HAP-1 (cell line): ENCODE measurements around the gene MYCBP2.
"Not testable (repeated sequence)": the region's sequence is repeated elsewhere in the genome, so short reads cannot be mapped to it uniquely, and the experiment has no call there.

Source experiments
- DNase-seq, 2 experiments: peaks; one replicate each; pipeline ENCODE4 v3.0.0-alpha.2; 2016 to 2020; ENCODE audit warnings: low spot score in 2 of 2
- H3K27me3 ChIP-seq: fragments of 250-450 bp; sonication (Bioruptor Pico); 2 replicates; pipeline ENCODE4 v1.5.1; 2020; ENCODE audit warnings: low read depth, mild to moderate bottlenecking, moderate library complexity
- H3K36me3 ChIP-seq: fragments of 250-450 bp; sonication (Bioruptor Pico); replicated peaks from 2 replicates; pipeline ENCODE4 v1.5.1; 2020; ENCODE audit warnings: mild to moderate bottlenecking
- H3K4me1 ChIP-seq: fragments of 250-450 bp; sonication (Bioruptor Pico); 2 replicates; pipeline ENCODE4 v1.5.1; 2020; ENCODE audit warnings: mild to moderate bottlenecking
- H3K4me3 ChIP-seq: fragments of 250-450 bp; sonication (Bioruptor Pico); 2 replicates; pipeline ENCODE4 v1.5.1; 2020; ENCODE audit warnings: mild to moderate bottlenecking, moderate library complexity
- H3K9me3 ChIP-seq: fragments of 250-450 bp; sonication (Bioruptor Pico); 2 replicates; pipeline ENCODE4 v1.5.1; 2020; ENCODE audit warnings: mild to moderate bottlenecking, moderate library complexity
- in situ Hi-C: fragments of 300-500 bp; cut with MboI; formaldehyde crosslinking; loops from 3 replicates; pipeline ENCODE4 v1.14.3; 2020; ENCODE audit warnings: low sequenced_read_pairs, inconsistent platforms, mixed read lengths

Gene MYCBP2

GRCh38 chr13:77239312-77239711 lies 87.6 kb downstream of the MYCBP2 start:
- Histone ChIP-seq H3K36me3 (peaks cover 15% of the 10 kb centered on the region), H3K4me1 (no peaks in the 10 kb centered on the region), H3K27me3 (no peaks in the 10 kb centered on the region), H3K4me3 (no peak overlapping the region), H3K9me3 (no peaks in the 10 kb centered on the region)
- in situ Hi-C loops: no loop called here
- DNase-seq: no peak

- Histone ChIP-seq H3K4me1 (no peaks in the 10 kb centered on the region), H3K9me3 (no peaks in the 10 kb centered on the region), H3K4me3 (no peak overlapping the region), H3K36me3 (no peaks in the 10 kb centered on the region), H3K27me3 (no peaks in the 10 kb centered on the region)
- in situ Hi-C loops: no loop called here
- DNase-seq: no peak
These were observed 91.4 kb downstream of the MYCBP2 start for GRCh38 chr13:77235456-77236022.

GRCh38 chr13:77233159-77233558 lies 93.7 kb downstream of the MYCBP2 start:
- in situ Hi-C loops: no loop called here
- no peaks in the 10 kb centered on the region for H3K36me3 ChIP-seq
- no peak overlapping the region for H3K4me3 ChIP-seq
- H3K27me3 ChIP-seq: no peaks in the 10 kb centered on the region
- no peaks in the 10 kb centered on the region for H3K9me3 ChIP-seq
- DNase-seq: no peak
- H3K4me1 ChIP-seq: no peaks in the 10 kb centered on the region

- DNase-seq: no peak
- Histone ChIP-seq H3K9me3 (no peaks in the 10 kb centered on the region), H3K27me3 (no peaks in the 10 kb centered on the region), H3K36me3 (no peaks in the 10 kb centered on the region), H3K4me1 (no peaks in the 10 kb centered on the region), H3K4me3 (no peak overlapping the region)
- in situ Hi-C loops: no loop called here
These were observed 96.3 kb downstream of the MYCBP2 start for GRCh38 chr13:77230560-77230959.

- no peaks in the 10 kb centered on the region for H3K27me3 ChIP-seq
- in situ Hi-C loops: no loop called here
- H3K4me3 ChIP-seq: no peak overlapping the region
- H3K9me3 ChIP-seq: no peaks in the 10 kb centered on the region
- DNase-seq: no peak
- H3K36me3 ChIP-seq: no peaks in the 10 kb centered on the region
- no peaks in the 10 kb centered on the region for H3K4me1 ChIP-seq
These were observed 100.9 kb downstream of the MYCBP2 start for GRCh38 chr13:77225946-77226345.

- in situ Hi-C loops: no loop called here
- Histone ChIP-seq H3K27me3 (no peaks in the 10 kb centered on the region), H3K4me3 (no peak overlapping the region), H3K9me3 (no peaks in the 10 kb centered on the region), H3K36me3 (no peaks in the 10 kb centered on the region), H3K4me1 (no peaks in the 10 kb centered on the region)
- DNase-seq: no peak
These were observed 104.0 kb downstream of the MYCBP2 start for GRCh38 chr13:77222909-77223308.

GRCh38 chr13:77222000-77222690 lies 104.7 kb downstream of the MYCBP2 start:
- in situ Hi-C loops: no loop called here
- no peak for DNase-seq
- no peaks in the 10 kb centered on the region for H3K9me3 ChIP-seq
- H3K36me3 ChIP-seq: no peaks in the 10 kb centered on the region
- no peak overlapping the region for H3K4me3 ChIP-seq
- no peaks in the 10 kb centered on the region for H3K27me3 ChIP-seq
- H3K4me1 ChIP-seq: no peaks in the 10 kb centered on the region

- Histone ChIP-seq H3K4me3 (no peak overlapping the region), H3K36me3 (peaks cover 14% of the 10 kb centered on the region), H3K27me3 (no peaks in the 10 kb centered on the region), H3K4me1 (no peaks in the 10 kb centered on the region), H3K9me3 (no peaks in the 10 kb centered on the region)
- DNase-seq: no peak
- in situ Hi-C loops: no loop called here
These were observed 107.5 kb downstream of the MYCBP2 start for GRCh38 chr13:77219401-77219800.

- Histone ChIP-seq H3K36me3 (peaks cover 14% of the 10 kb centered on the region), H3K4me3 (no peak overlapping the region), H3K27me3 (no peaks in the 10 kb centered on the region), H3K4me1 (no peaks in the 10 kb centered on the region), H3K9me3 (no peaks in the 10 kb centered on the region)
- no peak for DNase-seq
- in situ Hi-C loops: no loop called here
These were observed 108.6 kb downstream of the MYCBP2 start for GRCh38 chr13:77218274-77218673.

GRCh38 chr13:77215543-77215942 lies 111.4 kb downstream of the MYCBP2 start:
- no peaks in the 10 kb centered on the region for H3K27me3 ChIP-seq
- no peak overlapping the region for H3K4me3 ChIP-seq
- H3K4me1 ChIP-seq: no peaks in the 10 kb centered on the region
- H3K9me3 ChIP-seq: no peaks in the 10 kb centered on the region
- H3K36me3 ChIP-seq: peaks cover 14% of the 10 kb centered on the region
- DNase-seq: no peak
- in situ Hi-C loops: no loop called here

GRCh38 chr13:77213644-77214043 lies 113.2 kb downstream of the MYCBP2 start:
- in situ Hi-C loops: no loop called here
- no peak overlapping the region for H3K4me3 ChIP-seq
- no peaks in the 10 kb centered on the region for H3K27me3 ChIP-seq
- H3K36me3 ChIP-seq: peaks cover 14% of the 10 kb centered on the region
- no peaks in the 10 kb centered on the region for H3K4me1 ChIP-seq
- no peak for DNase-seq
- H3K9me3 ChIP-seq: no peaks in the 10 kb centered on the region

GRCh38 chr13:77207943-77208342 lies 119.0 kb downstream of the MYCBP2 start:
- Histone ChIP-seq H3K27me3 (no peaks in the 10 kb centered on the region), H3K9me3 (no peaks in the 10 kb centered on the region), H3K36me3 (peaks cover 7% of the 10 kb centered on the region), H3K4me1 (no peaks in the 10 kb centered on the region), H3K4me3 (no peak overlapping the region)
- no peak for DNase-seq
- in situ Hi-C loops: no loop called here

- in situ Hi-C loops, H3K4me1 ChIP-seq, H3K4me3 ChIP-seq, H3K27me3 ChIP-seq, DNase-seq, H3K9me3 ChIP-seq: not testable (repeated sequence)
- peaks cover 18% of the 10 kb centered on the region for H3K36me3 ChIP-seq
These were observed 127.9 kb downstream of the MYCBP2 start for GRCh38 chr13:77198995-77199394.

- DNase-seq: no peak
- H3K4me3 ChIP-seq: no peak overlapping the region
- no peaks in the 10 kb centered on the region; the same call in 1 of the 2 replicates for H3K9me3 ChIP-seq
- H3K36me3 ChIP-seq: peaks cover 18% of the 10 kb centered on the region
- in situ Hi-C loops: no loop called here
- no peaks in the 10 kb centered on the region for H3K4me1 ChIP-seq
- no peaks in the 10 kb centered on the region for H3K27me3 ChIP-seq
These were observed 130.8 kb downstream of the MYCBP2 start for GRCh38 chr13:77196052-77196618.
